ENCODE data around the gene OR2J2.
"Not testable (repeated sequence)": the region's sequence is repeated elsewhere in the genome, so short reads cannot be mapped to it uniquely, and the experiment has no call there.

- not testable (repeated sequence) for TF ChIP-seq CTCF, POLR2A (IDR thresholded peaks at IDR 0.05)
Observed at GRCh38 chr6:29165571-29165970, 5.1 kb upstream of the OR2J2 start.

Data from uterus (tissue), 2 donors.